Stimulated activated CD4-positive, alpha-beta T cell treated with anti-CD3 and anti-CD28 coated beads, Interleukin-4, amount 100 ng/mL, for 24 hours (primary cell): ENCODE measurements around the gene CATSPERD.

Experiments
- DNase-seq: peaks from one replicate; pipeline ENCODE4 v3.0.0-alpha.2; 2020

CATSPERD gene

GRCh38 chr19:5719961-5720790, at the start of gene CATSPERD, which contains the start of gene LONP1:
Gene CATSPERD, plus strand, starts transcription at chr19:5720637. Its CDS starts 101 bp downstream, at chr19:5720738.
Gene LONP1, minus strand, starts transcription at chr19:5720146. Its CDS starts 14 bp downstream, at chr19:5720132.
- DNase-seq: peak; percentile 99

- no peak for DNase-seq
Observed at GRCh38 chr19:5671600-5671999, 48.8 kb upstream of the CATSPERD start.

- DNase-seq: no peak
Observed at GRCh38 chr19:5672708-5673459, 47.6 kb upstream of the CATSPERD start.

- no peak for DNase-seq
Observed at GRCh38 chr19:5673752-5674151, 46.7 kb upstream of the CATSPERD start.

GRCh38 chr19:5674714-5675113, 45.7 kb upstream of the CATSPERD start:
- DNase-seq: no peak

- no peak for DNase-seq
Observed at GRCh38 chr19:5676105-5676771, 44.2 kb upstream of the CATSPERD start.

- DNase-seq: no peak
Observed at GRCh38 chr19:5676772-5677105, 43.7 kb upstream of the CATSPERD start.

GRCh38 chr19:5677136-5677535, 43.3 kb upstream of the CATSPERD start:
- no peak for DNase-seq

GRCh38 chr19:5677580-5677979, 42.9 kb upstream of the CATSPERD start:
- no peak for DNase-seq

GRCh38 chr19:5678071-5678718, 42.2 kb upstream of the CATSPERD start:
- no peak for DNase-seq

- no peak for DNase-seq
Observed at GRCh38 chr19:5679289-5680083, 41.0 kb upstream of the CATSPERD start.

GRCh38 chr19:5680084-5680436, 40.4 kb upstream of the CATSPERD start:
- DNase-seq: no peak

- peak; percentile 97 for DNase-seq
Observed at GRCh38 chr19:5680437-5681368, 39.7 kb upstream of the CATSPERD start, which contains the start of the genes HSD11B1L and MICOS13. Gene HSD11B1L, plus strand, starts transcription at chr19:5681027. Its CDS starts 3,806 bp downstream, at chr19:5684833. Gene MICOS13, minus strand, starts transcription at chr19:5680516. Its CDS starts 30 bp downstream, at chr19:5680486.

- DNase-seq: no peak
Observed at GRCh38 chr19:5681391-5682106, 38.9 kb upstream of the CATSPERD start.

GRCh38 chr19:5682107-5682482, 38.3 kb upstream of the CATSPERD start:
- DNase-seq: no peak

- DNase-seq: no peak
Observed at GRCh38 chr19:5683177-5683886, 37.1 kb upstream of the CATSPERD start.

GRCh38 chr19:5684694-5685430, 35.6 kb upstream of the CATSPERD start:
- no peak for DNase-seq

- no peak for DNase-seq
Observed at GRCh38 chr19:5686326-5686646, 34.2 kb upstream of the CATSPERD start.
